AG09319 (cell line): ENCODE results near the gene SH3YL1.

Experiments
- DNase-seq: peaks from one replicate; pipeline ENCODE4 v3.0.0-alpha.2; 2010; ENCODE audit warnings: low read depth; ENCODE audit errors: extremely low read depth
- TF ChIP-seq, protein P1 (sequence below): IDR thresholded peaks from 2 replicates; pipeline ENCODE4 v1.5.1; 2011; ENCODE audit warnings: low read depth, mild to moderate bottlenecking, inconsistent platforms, low read length, moderate library complexity

Gene SH3YL1

DNA sequence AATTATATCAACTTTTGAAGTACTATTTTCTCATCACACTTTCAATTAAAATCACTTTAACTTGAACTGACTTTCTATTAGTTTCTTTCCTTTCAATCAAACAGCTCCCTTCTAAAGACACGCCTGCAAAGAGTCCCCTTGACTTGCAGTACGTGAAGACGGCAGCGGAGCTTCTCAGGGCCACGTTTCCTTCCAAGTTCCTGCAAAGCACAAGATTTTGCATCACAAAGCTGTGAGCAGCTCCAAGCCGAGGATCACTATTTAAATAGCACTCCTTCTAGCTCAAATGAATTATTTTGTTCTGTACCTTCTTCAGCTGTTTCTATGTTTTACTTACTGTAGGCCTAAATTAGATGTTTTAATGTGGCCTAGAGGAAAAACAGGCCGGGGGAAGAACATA lies 30.8 kb downstream of the SH3YL1 start:
- TF ChIP-seq, protein P1, sequence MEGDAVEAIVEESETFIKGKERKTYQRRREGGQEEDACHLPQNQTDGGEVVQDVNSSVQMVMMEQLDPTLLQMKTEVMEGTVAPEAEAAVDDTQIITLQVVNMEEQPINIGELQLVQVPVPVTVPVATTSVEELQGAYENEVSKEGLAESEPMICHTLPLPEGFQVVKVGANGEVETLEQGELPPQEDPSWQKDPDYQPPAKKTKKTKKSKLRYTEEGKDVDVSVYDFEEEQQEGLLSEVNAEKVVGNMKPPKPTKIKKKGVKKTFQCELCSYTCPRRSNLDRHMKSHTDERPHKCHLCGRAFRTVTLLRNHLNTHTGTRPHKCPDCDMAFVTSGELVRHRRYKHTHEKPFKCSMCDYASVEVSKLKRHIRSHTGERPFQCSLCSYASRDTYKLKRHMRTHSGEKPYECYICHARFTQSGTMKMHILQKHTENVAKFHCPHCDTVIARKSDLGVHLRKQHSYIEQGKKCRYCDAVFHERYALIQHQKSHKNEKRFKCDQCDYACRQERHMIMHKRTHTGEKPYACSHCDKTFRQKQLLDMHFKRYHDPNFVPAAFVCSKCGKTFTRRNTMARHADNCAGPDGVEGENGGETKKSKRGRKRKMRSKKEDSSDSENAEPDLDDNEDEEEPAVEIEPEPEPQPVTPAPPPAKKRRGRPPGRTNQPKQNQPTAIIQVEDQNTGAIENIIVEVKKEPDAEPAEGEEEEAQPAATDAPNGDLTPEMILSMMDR = no peak
- DNase-seq = no peak

DNA sequence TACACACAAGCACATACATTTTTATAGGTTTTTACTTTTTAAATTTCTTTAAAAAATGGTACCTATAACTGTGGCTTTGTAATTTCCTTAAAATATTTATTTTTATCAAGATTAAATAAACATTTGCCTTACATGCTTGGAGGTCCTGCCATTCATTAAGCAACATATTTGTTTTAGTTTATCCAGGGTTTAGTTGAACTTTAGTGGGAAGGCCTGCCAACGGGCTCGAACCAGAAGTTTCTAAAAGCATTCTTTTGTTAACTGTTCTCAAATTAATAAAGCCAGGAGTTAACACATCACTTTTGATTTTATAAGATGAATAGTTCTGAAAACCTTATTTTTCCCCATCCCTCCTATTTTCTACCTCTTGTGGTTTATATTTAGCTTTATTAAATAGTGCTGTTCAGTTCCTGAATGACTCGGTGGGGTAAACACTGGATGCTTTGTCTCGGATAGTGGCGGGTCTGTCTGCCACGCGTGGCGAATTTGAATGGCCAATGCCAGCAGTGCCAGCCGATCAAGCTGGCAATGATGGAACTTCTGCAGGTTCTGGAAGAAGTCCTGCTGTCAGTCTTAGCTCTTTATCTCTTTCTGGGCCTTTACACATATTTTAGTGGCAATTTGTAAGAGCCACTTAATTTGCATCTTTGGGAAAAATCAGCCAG lies 32.2 kb downstream of the SH3YL1 start:
- TF ChIP-seq, protein P1 = no peak
- DNase-seq = no peak

DNA sequence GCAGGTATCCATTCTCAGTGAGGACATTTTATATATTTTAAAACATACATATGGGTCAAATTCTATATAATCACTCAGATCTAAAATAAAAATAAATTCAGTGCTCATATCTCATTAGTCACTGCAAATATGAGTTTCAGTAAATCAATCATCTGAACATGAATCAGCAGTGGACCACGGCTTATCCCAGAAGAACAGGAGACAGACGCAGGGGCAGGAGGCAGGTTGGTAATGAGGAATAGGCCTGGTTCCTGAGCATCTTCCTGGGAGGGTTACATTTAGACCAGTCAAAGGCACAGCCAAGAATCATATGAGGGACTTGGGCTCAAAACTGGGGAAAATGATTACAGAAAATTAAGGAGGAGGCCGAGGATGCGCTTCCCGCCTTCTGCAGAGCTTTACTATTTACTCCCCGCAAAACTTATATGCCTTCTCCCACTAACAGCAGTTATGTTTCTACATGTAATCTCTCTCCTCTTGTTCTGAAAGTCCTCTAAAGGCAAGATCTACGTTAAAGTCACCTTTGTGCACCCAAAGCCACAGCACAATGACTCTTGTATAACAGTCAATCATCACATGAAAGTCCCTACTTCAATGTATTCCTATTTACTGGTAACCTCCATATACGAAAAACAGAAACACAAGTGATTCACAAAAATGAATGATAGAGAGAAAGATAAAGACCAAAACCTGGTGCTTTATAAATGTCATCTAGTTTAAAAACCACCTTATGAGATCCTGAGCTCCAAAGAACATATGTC lies 35.1 kb downstream of the SH3YL1 start:
- no peak for DNase-seq
- TF ChIP-seq, protein P1 = no peak

GRCh38 chr2:228115-228514 lies 35.7 kb downstream of the SH3YL1 start:
- no peak for DNase-seq
- TF ChIP-seq, protein P1 = no peak

DNA sequence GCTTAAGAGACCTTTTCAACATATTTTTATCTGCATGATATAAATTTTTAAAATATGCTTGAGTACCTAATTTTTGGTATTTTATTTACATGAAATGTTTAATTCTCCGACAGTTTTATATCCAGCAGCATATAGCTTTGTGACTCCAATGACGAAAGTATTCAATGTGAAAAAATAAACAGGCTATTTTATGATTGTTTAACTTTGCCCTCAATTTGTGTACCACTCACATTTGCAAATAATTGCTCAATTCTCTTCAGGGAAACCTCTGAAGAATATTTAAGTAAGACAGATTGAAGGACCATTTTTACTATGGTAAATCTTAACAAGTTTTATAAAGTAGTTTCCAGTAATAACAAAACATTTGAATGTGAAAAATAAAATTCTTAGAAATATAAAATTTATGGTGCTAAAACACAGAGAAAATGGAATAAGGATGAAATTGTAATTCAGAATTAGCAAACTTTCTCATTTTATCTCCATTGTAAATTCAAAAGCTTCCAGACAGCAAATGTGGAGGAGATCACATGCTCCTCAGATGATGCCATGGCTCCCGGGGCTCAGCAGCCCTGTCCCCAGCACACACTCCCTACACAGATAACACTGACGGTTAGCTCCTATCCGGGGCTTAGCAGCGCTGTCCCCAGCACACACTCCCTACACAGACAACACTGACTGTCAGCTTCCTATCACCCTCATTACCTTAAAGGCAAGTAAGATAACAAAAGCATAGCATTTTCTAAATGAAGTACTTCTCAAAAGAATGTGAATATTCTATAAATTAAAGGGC lies 39.7 kb downstream of the SH3YL1 start:
- TF ChIP-seq, protein P1 = no peak
- no peak for DNase-seq

DNA sequence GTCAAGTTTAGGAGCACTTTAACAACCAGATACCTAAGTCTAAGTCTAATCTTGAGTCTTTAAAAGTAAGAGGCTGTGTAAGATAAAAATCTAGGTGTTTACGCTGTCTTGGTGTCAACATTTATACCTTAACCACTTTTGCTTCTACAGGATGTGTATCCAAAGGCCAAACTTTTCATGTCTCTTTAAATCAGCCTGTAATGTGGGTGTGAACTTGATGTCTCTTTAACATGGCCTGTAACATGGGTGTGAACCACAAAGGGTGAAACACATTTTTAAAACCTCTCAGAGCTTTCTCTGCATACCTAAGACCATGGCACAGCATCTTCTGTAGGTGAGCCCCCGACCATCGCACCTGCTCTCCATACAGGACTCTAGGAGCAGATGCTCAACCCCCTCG lies 40.4 kb downstream of the SH3YL1 start:
- TF ChIP-seq, protein P1 = no peak
- DNase-seq = no peak

DNA sequence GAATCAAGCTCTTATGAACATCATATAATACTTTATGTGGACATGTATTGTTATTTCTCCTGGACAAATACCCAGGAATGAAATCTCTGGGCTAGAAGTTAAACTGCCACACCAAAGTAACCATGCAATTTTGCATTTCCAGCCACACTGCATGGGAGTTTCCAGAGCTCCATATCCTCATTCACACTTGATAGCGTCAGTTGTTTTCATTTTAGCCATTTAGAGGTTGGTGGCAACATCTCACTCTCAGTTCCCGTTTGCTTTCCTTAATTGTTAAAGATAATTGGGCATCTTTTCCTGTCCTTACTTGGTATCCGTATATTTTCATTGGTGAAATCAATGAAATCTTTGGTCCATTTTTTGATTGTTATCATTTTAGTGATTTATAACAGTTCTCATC lies 47.8 kb downstream of the SH3YL1 start:
- DNase-seq = no peak
- TF ChIP-seq, protein P1 = no peak
